Measurements from ENCODE around the gene SGTB. TPM values are rescaled to one million over a fixed set of nuclear protein-coding genes. Genes with fewer than 3 reads are reported as not detected.

SGTB gene
- total and polyA plus RNA-seq, 2 of the 8 experiments (the other 6 are each of a cell fraction or from before 2014, with no cell fraction given): 2.2 to 18.7 TPM

DNA sequence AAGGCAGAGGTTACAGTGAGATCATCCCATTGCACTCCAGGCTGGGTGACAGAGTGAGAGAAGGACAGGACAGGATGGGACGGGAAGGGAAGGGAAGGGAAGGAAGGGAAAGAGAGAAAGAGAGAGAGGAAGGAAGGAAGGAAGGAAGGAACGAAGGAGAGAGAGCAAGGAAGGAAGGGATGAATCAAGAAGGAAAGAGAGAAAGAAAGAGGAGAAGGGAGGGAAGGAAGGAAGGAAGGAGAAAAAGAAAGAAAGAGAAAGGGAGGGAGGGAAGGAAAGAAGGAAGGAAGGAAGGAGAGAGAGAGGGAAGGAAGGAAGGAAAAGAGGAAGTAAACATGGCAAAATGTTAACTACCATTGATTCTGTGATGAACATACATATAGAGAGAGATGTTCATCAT lies 28.8 kb downstream of the SGTB start:
- no peak overlapping the region for H2BK5ac ChIP-seq (ENCODE audit: low read depth, low read length)
- DNase-seq (ENCODE audit: low read depth in 1 of 2, low spot score in 2 of 2): no peak
- no peak overlapping the region for H3K56ac ChIP-seq (replicated peaks; ENCODE audit: insufficient read length, low read depth, low read length)
- H2BK15ac ChIP-seq (ENCODE audit: low read length): no peak overlapping the region
- 23 to 76% methylated on average over 1 to 2 of the region's 2 CpGs for WGBS, 2 experiments (ENCODE audit: extremely low coverage in 1 of 2, insufficient coverage in 1 of 2, insufficient read length in 1 of 2, insufficient replicate concordance in 2 of 2, low coverage in 1 of 2, low lambda C conversion rate in 2 of 2, missing lambda C conversion rate in 1 of 2)
- CTCF ChIA-PET (ENCODE audit: partially characterized antibody): no interaction called here
- TF ChIP-seq KDM4A (IDR thresholded peaks at IDR 0.05; ENCODE audit: low read depth, low read length, severe bottlenecking): no peak
- TF ChIP-seq CTBP2 (IDR thresholded peaks at IDR 0.05; ENCODE audit: borderline replicate concordance, insufficient read depth, insufficient read length, low read length): no peak
- no peak for TF ChIP-seq POLR2A (IDR thresholded peaks at IDR 0.05; ENCODE audit: control extremely low read depth in 1 of 2, low read depth in 2 of 2, low read length in 2 of 2)
- TF ChIP-seq, protein P1, sequence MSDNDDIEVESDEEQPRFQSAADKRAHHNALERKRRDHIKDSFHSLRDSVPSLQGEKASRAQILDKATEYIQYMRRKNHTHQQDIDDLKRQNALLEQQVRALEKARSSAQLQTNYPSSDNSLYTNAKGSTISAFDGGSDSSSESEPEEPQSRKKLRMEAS (IDR thresholded peaks at IDR 0.05): no peak
- TF ChIP-seq, protein P2, sequence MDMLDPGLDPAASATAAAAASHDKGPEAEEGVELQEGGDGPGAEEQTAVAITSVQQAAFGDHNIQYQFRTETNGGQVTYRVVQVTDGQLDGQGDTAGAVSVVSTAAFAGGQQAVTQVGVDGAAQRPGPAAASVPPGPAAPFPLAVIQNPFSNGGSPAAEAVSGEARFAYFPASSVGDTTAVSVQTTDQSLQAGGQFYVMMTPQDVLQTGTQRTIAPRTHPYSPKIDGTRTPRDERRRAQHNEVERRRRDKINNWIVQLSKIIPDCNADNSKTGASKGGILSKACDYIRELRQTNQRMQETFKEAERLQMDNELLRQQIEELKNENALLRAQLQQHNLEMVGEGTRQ (IDR thresholded peaks at IDR 0.05; ENCODE audit: low read length): no peak
- no peak for TF ChIP-seq RXRA (IDR thresholded peaks at IDR 0.05; ENCODE audit: insufficient read depth, low read depth, low read length)
- no peak for TF ChIP-seq SRF (IDR thresholded peaks at IDR 0.05; ENCODE audit: low read depth, low read length)
- TF ChIP-seq JUN (IDR thresholded peaks at IDR 0.05; ENCODE audit: low read depth, low read length): no peak
- TF ChIP-seq TEAD4 (IDR thresholded peaks at IDR 0.05; ENCODE audit: low read depth, low read length): no peak
- no peak for TF ChIP-seq EGR1 (IDR thresholded peaks at IDR 0.05; ENCODE audit: borderline replicate concordance, low read depth, low read length)
- no peak overlapping the region for H3K14ac ChIP-seq (ENCODE audit: insufficient read length)
- no peak overlapping the region for H3K23ac ChIP-seq (ENCODE audit: insufficient read length)
- no peak for FAIRE-seq
- H3K27me3 ChIP-seq (replicated peaks in 1 of 4; ENCODE audit: control insufficient read depth in 3 of 4, extremely low read depth in 1 of 4, insufficient read depth in 3 of 4, low read length in 3 of 4): no peaks in the 10 kb centered on the region
- H3K9me3 ChIP-seq (ENCODE audit: insufficient read depth in 2 of 2, low read depth in 1 of 2, low read length in 1 of 2): no peaks in the 10 kb centered on the region
- no peaks in the 10 kb centered on the region for H3K79me1 ChIP-seq (ENCODE audit: low read depth, low read length)
- H3K79me2 ChIP-seq (ENCODE audit: control insufficient read depth in 1 of 2, insufficient read depth in 2 of 2, low read length in 2 of 2): no peaks in the 10 kb centered on the region
- no peak overlapping the region for H3K4ac ChIP-seq (replicated peaks; ENCODE audit: insufficient read length, low read depth, low read length)
- H3K4me3 ChIP-seq (ENCODE audit: extremely low read depth in 1 of 4, insufficient read depth in 2 of 4, low read depth in 3 of 4, low read length in 4 of 4): no peak overlapping the region
- H3K27ac ChIP-seq (ENCODE audit: low read depth, low read length): no peak overlapping the region
- POLR2A ChIA-PET (ENCODE audit: partially characterized antibody): no interaction called here
- no peak overlapping the region for H4K5ac ChIP-seq (ENCODE audit: insufficient read length, low read depth, low read length)
- H3K4me1 ChIP-seq (replicated peaks in 1 of 4; ENCODE audit: control insufficient read depth in 3 of 4, insufficient read depth in 4 of 4, low read length in 3 of 4): peaks cover 0 to 7% (median 2%) of the 10 kb centered on the region in 4 experiments; a peak in 2 of 7 replicates
- no peak overlapping the region for H2BK120ac ChIP-seq (replicated peaks; ENCODE audit: low read depth, low read length)
- H4K91ac ChIP-seq (replicated peaks; ENCODE audit: insufficient read length, low read length): no peak overlapping the region
- H2AK5ac ChIP-seq (ENCODE audit: low read depth, low read length): no peak overlapping the region
- H3K9ac ChIP-seq (replicated peaks in 1 of 4; ENCODE audit: extremely low read depth in 1 of 4, low read depth in 3 of 4, low read length in 3 of 4): no peak overlapping the region
- H3K4me2 ChIP-seq (ENCODE audit: insufficient read depth in 1 of 2, low read depth in 2 of 2, low read length in 2 of 2): no peak overlapping the region
- no peaks in the 10 kb centered on the region; the same call in 1 of the 2 replicates for H3K23me2 ChIP-seq (ENCODE audit: low read depth, low read length)
- H4K20me1 ChIP-seq (replicated peaks in 1 of 2; ENCODE audit: control insufficient read depth in 1 of 2, insufficient read depth in 2 of 2, low read length in 2 of 2): peaks cover 0 to 2% of the 10 kb centered on the region in 2 experiments
- no peak overlapping the region for H2AFZ ChIP-seq (ENCODE audit: low read length)
- no peak overlapping the region for H3K18ac ChIP-seq (ENCODE audit: extremely low read depth, low read length)
- H3K36me3 ChIP-seq (ENCODE audit: control insufficient read depth in 2 of 4, insufficient read depth in 4 of 4, low read length in 3 of 4): peaks cover 0 to 4% (median 1%) of the 10 kb centered on the region in 4 experiments; a peak in 2 of 8 replicates
- no peak overlapping the region for H4K8ac ChIP-seq (ENCODE audit: extremely low read depth, insufficient read depth, low read length)
- H2BK12ac ChIP-seq (ENCODE audit: low read depth, low read length): no peak overlapping the region
- H2BK20ac ChIP-seq (ENCODE audit: low read length): no peak overlapping the region
